ENCODE results near the gene CDKN3. TPM values are rescaled to one million over a fixed set of nuclear protein-coding genes. Genes with fewer than 3 reads are reported as not detected.
"Not testable (repeated sequence)": the region's sequence is repeated elsewhere in the genome, so short reads cannot be mapped to it uniquely, and the experiment has no call there.

Gene CDKN3
- total RNA-seq, 8 experiments from 2014 or later = 2.8 to 74.4 (median 7.9) TPM

GRCh38 chr14:54360667-54361066 is 36.1 kb upstream of the CDKN3 start:
- Histone ChIP-seq H3K4me1 (replicated peaks in 1 of 2) (no peaks in the 10 kb centered on the region), H3K4me3 (no peak overlapping the region), H3K27ac (no peak overlapping the region)
- no peak for ATAC-seq (replicated peaks in 6 of 8)
- 20 to 100% (median 100%) methylated on average over 1 of the region's 1 CpG; no CpG with 5 or more reads in 5 of the 10 experiments for WGBS, 10 experiments
- in situ Hi-C loops (cut with MboI; ENCODE audit: low pct_unique_long_range_greater_than_20kb in 2 of 9, low sequenced_read_pairs in 9 of 9, unreplicated experiment in 9 of 9) = no loop called here

- peaks cover 0 to 3% of the 10 kb centered on the region in 2 donors for H3K4me1 ChIP-seq (replicated peaks in 1 of 2)
- ATAC-seq (replicated peaks in 6 of 8) = peak in 3 of 8 experiments; percentile 11 to 29 (median 28)
- in situ Hi-C loops (cut with MboI; ENCODE audit: low pct_unique_long_range_greater_than_20kb in 2 of 9, low sequenced_read_pairs in 9 of 9, unreplicated experiment in 9 of 9) = no loop called here
- H3K4me3 ChIP-seq = no peak overlapping the region
- no peak overlapping the region for H3K27ac ChIP-seq
- 15 to 74% (median 35%) methylated on average over 2 to 5 of the region's 5 CpGs; no CpG with 5 or more reads in 2 of the 10 experiments for WGBS, 10 experiments
These were observed 34.7 kb upstream of the CDKN3 start for GRCh38 chr14:54362089-54362504.

- no peak for ATAC-seq (replicated peaks in 6 of 8)
- WGBS, 10 experiments = 30 to 87% (median 75%) methylated on average over 1 to 5 of the region's 5 CpGs
- Histone ChIP-seq H3K4me3 (no peak overlapping the region), H3K4me1 (replicated peaks in 1 of 2) (peaks cover 0 to 4% of the 10 kb centered on the region in 2 donors), H3K27ac (no peak overlapping the region)
- in situ Hi-C loops (cut with MboI; ENCODE audit: low pct_unique_long_range_greater_than_20kb in 2 of 9, low sequenced_read_pairs in 9 of 9, unreplicated experiment in 9 of 9) = no loop called here
These were observed 33.9 kb upstream of the CDKN3 start for GRCh38 chr14:54362759-54363437.

- peak in 3 of 8 experiments; percentile 8 to 60 (median 37) for ATAC-seq (replicated peaks in 6 of 8)
- Histone ChIP-seq H3K27ac (no peak overlapping the region), H3K4me3 (no peak overlapping the region), H3K4me1 (replicated peaks in 1 of 2) (peaks cover 0 to 4% of the 10 kb centered on the region in 2 donors)
- in situ Hi-C loops (cut with MboI; ENCODE audit: low pct_unique_long_range_greater_than_20kb in 2 of 9, low sequenced_read_pairs in 9 of 9, unreplicated experiment in 9 of 9) = no loop called here
- 22 to 100% (median 80%) methylated on average over 1 to 8 of the region's 9 CpGs; no CpG with 5 or more reads in 1 of the 10 experiments for WGBS, 10 experiments
These were observed 32.0 kb upstream of the CDKN3 start for GRCh38 chr14:54364555-54365415.

- in situ Hi-C loops (cut with MboI; ENCODE audit: low pct_unique_long_range_greater_than_20kb in 2 of 9, low sequenced_read_pairs in 9 of 9, unreplicated experiment in 9 of 9) = no loop called here
- Histone ChIP-seq H3K4me1 (replicated peaks in 1 of 2) (peaks cover 0 to 4% of the 10 kb centered on the region in 2 donors), H3K27ac (peak overlapping the region in 1 of 2 donors; percentile 21), H3K4me3 (no peak overlapping the region)
- WGBS, 10 experiments = 35 to 80% (median 58%) methylated on average over 2 to 9 of the region's 9 CpGs; no CpG with 5 or more reads in 1 of the 10 experiments
- ATAC-seq (replicated peaks in 6 of 8) = peak; percentile 81 to 98 (median 96)
These were observed 29.8 kb upstream of the CDKN3 start for GRCh38 chr14:54366736-54367735.

GRCh38 chr14:54368291-54368690 is 28.5 kb upstream of the CDKN3 start:
- no peak overlapping the region for H3K4me3 ChIP-seq
- H3K4me1 ChIP-seq (replicated peaks in 1 of 2) = peaks cover 0 to 4% of the 10 kb centered on the region in 2 donors
- H3K27ac ChIP-seq = no peak overlapping the region
- 50 to 84% (median 72%) methylated on average over 1 to 4 of the region's 4 CpGs for WGBS, 10 experiments
- in situ Hi-C loops (cut with MboI; ENCODE audit: low pct_unique_long_range_greater_than_20kb in 2 of 9, low sequenced_read_pairs in 9 of 9, unreplicated experiment in 9 of 9) = no loop called here
- no peak for ATAC-seq (replicated peaks in 6 of 8)

GRCh38 chr14:54369343-54369742 is 27.5 kb upstream of the CDKN3 start:
- WGBS, 10 experiments = 63 to 100% (median 94%) methylated on average over 1 to 2 of the region's 2 CpGs; no CpG with 5 or more reads in 3 of the 10 experiments
- H3K4me3 ChIP-seq = no peak overlapping the region
- no peak overlapping the region for H3K27ac ChIP-seq
- H3K4me1 ChIP-seq (replicated peaks in 1 of 2) = peaks cover 0 to 4% of the 10 kb centered on the region in 2 donors
- peak in 1 of 8 experiments; percentile 7 for ATAC-seq (replicated peaks in 6 of 8)
- in situ Hi-C loops (cut with MboI; ENCODE audit: low pct_unique_long_range_greater_than_20kb in 2 of 9, low sequenced_read_pairs in 9 of 9, unreplicated experiment in 9 of 9) = no loop called here

- Histone ChIP-seq H3K27ac (no peak overlapping the region), H3K4me1 (replicated peaks in 1 of 2) (peaks cover 0 to 4% of the 10 kb centered on the region in 2 donors), H3K4me3 (no peak overlapping the region)
- ATAC-seq (replicated peaks in 6 of 8) = peak in 3 of 8 experiments; percentile 22 to 70 (median 63)
- in situ Hi-C loops (cut with MboI; ENCODE audit: low pct_unique_long_range_greater_than_20kb in 2 of 9, low sequenced_read_pairs in 9 of 9, unreplicated experiment in 9 of 9) = no loop called here
- 36 to 100% (median 63%) methylated on average over 1 to 5 of the region's 11 CpGs; no CpG with 5 or more reads in 2 of the 10 experiments for WGBS, 10 experiments
These were observed 26.2 kb upstream of the CDKN3 start for GRCh38 chr14:54370323-54371198.

- Histone ChIP-seq H3K4me3 (no peak overlapping the region), H3K4me1 (replicated peaks in 1 of 2) (no peaks in the 10 kb centered on the region), H3K27ac (no peak overlapping the region)
- 56 to 96% (median 73%) methylated on average over 3 to 7 of the region's 7 CpGs for WGBS, 10 experiments
- in situ Hi-C loops (cut with MboI; ENCODE audit: low pct_unique_long_range_greater_than_20kb in 2 of 9, low sequenced_read_pairs in 9 of 9, unreplicated experiment in 9 of 9) = no loop called here
- ATAC-seq (replicated peaks in 6 of 8) = no peak
These were observed 22.5 kb upstream of the CDKN3 start for GRCh38 chr14:54374117-54374884.

- no peak overlapping the region for H3K27ac ChIP-seq
- in situ Hi-C loops (cut with MboI; ENCODE audit: low pct_unique_long_range_greater_than_20kb in 2 of 9, low sequenced_read_pairs in 9 of 9, unreplicated experiment in 9 of 9) = no loop called here
- H3K4me3 ChIP-seq = no peak overlapping the region
- H3K4me1 ChIP-seq (replicated peaks in 1 of 2) = no peaks in the 10 kb centered on the region
- 17 to 86% (median 62%) methylated on average over 1 to 4 of the region's 7 CpGs; no CpG with 5 or more reads in 2 of the 10 experiments for WGBS, 10 experiments
- ATAC-seq (replicated peaks in 6 of 8) = no peak
These were observed 19.3 kb upstream of the CDKN3 start for GRCh38 chr14:54377501-54377900.

GRCh38 chr14:54378893-54379292 is 17.9 kb upstream of the CDKN3 start:
- H3K27ac ChIP-seq; ATAC-seq (replicated peaks in 6 of 8); H3K4me1 ChIP-seq (replicated peaks in 1 of 2); in situ Hi-C loops (cut with MboI; ENCODE audit: low pct_unique_long_range_greater_than_20kb in 2 of 9, low sequenced_read_pairs in 9 of 9, unreplicated experiment in 9 of 9); H3K4me3 ChIP-seq: not testable (repeated sequence)
- 18 to 84% (median 67%) methylated on average over 1 to 5 of the region's 5 CpGs; no CpG with 5 or more reads in 2 of the 10 experiments for WGBS, 10 experiments
